ENCODE data around the gene AATK. TPM values are rescaled to one million over a fixed set of nuclear protein-coding genes. Genes with fewer than 3 reads are reported as not detected.

The AATK gene
- total and polyA plus RNA-seq, 10 donors, result 2.5 to 69.5 (median 20.1) TPM

- intact Hi-C loops (cut with DNase I; ENCODE audit: low total_unique reads), result no loop called here
- Histone ChIP-seq H3K27me3 (replicated peaks in 1 of 7) (peaks cover 0 to 29% (median 0%) of the 10 kb centered on the region in 7 donors), H3K27ac (no peak overlapping the region), H3K9me3 (no peaks in the 10 kb centered on the region), H3K4me3 (no peak overlapping the region), H3K36me3 (peaks cover 0 to 14% (median 1%) of the 10 kb centered on the region in 6 donors), H3K4me1 (peaks cover 0 to under 1% (median 0%) of the 10 kb centered on the region in 6 donors)
- DNase-seq, result no peak
- no peak for TF ChIP-seq POLR2AphosphoS5 (IDR thresholded peaks at IDR 0.05)
- no peak for TF ChIP-seq CTCF (IDR thresholded peaks at IDR 0.05 in 8 of 11, conservative IDR thresholded peaks at IDR 0.05 in 3 of 11)
- no peak for TF ChIP-seq POLR2A (IDR thresholded peaks at IDR 0.05)
- 45 to 50% (median 49%) methylated on average over 14 to 15 of the region's 15 CpGs for WGBS, 5 donors
Measured at GRCh38 chr17:81184555-81184954, 18.5 kb upstream of the AATK start.

- Histone ChIP-seq H3K36me3 (peaks cover 0 to 7% (median 0%) of the 10 kb centered on the region in 6 donors), H3K27ac (no peak overlapping the region), H3K4me3 (no peak overlapping the region), H3K4me1 (peaks cover 0 to 6% (median 0%) of the 10 kb centered on the region in 6 donors), H3K27me3 (replicated peaks in 1 of 7) (peaks cover 0 to 29% (median 0%) of the 10 kb centered on the region in 7 donors), H3K9me3 (no peaks in the 10 kb centered on the region)
- intact Hi-C loops (cut with DNase I; ENCODE audit: low total_unique reads), result no loop called here
- TF ChIP-seq POLR2AphosphoS5 (IDR thresholded peaks at IDR 0.05) (no peak), POLR2A (IDR thresholded peaks at IDR 0.05) (no peak), CTCF (IDR thresholded peaks at IDR 0.05 in 8 of 11, conservative IDR thresholded peaks at IDR 0.05 in 3 of 11) (no peak)
- no peak for DNase-seq
- WGBS, 5 donors, result 90 to 95% (median 93%) methylated on average over 8 to 11 of the region's 11 CpGs
Measured at GRCh38 chr17:81183807-81184206, 17.8 kb upstream of the AATK start.

DNA sequence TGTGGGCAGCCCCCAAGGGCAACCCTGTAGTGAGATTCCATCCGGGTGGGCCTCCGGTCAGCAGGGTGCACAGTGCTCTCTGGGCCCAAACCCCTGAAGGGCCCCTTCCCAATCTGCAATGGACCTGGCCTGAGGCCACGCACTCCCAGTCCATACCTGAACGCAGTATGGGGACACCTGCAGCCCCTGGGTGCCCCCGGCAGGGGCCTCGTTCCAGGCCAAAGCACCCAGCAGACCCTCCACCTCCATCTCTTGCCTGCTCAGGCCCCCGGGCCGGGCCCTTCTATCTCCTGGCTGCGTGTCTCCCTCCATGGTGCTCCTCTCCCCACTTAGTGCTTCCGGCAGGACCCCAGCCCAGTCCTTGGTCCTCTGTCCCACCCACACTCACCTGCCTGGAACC is 17.3 kb upstream of the AATK start:
- no peaks in the 10 kb centered on the region for H3K9me3 ChIP-seq
- no peak overlapping the region for H3K27ac ChIP-seq
- peaks cover 0 to 29% (median 0%) of the 10 kb centered on the region in 7 donors for H3K27me3 ChIP-seq (replicated peaks in 1 of 7)
- TF ChIP-seq POLR2AphosphoS5 (IDR thresholded peaks at IDR 0.05) (no peak), POLR2A (IDR thresholded peaks at IDR 0.05) (no peak), CTCF (IDR thresholded peaks at IDR 0.05 in 8 of 11, conservative IDR thresholded peaks at IDR 0.05 in 3 of 11) (no peak)
- H3K4me1 ChIP-seq, result peaks cover 0 to 6% (median 0%) of the 10 kb centered on the region in 6 donors
- intact Hi-C loops (cut with DNase I; ENCODE audit: low total_unique reads), result no loop called here
- H3K36me3 ChIP-seq, result peaks cover 0 to 2% (median 0%) of the 10 kb centered on the region in 6 donors
- H3K4me3 ChIP-seq, result no peak overlapping the region
- 85 to 93% (median 90%) methylated on average over 8 to 10 of the region's 10 CpGs for WGBS, 5 donors
- no peak for DNase-seq

DNA sequence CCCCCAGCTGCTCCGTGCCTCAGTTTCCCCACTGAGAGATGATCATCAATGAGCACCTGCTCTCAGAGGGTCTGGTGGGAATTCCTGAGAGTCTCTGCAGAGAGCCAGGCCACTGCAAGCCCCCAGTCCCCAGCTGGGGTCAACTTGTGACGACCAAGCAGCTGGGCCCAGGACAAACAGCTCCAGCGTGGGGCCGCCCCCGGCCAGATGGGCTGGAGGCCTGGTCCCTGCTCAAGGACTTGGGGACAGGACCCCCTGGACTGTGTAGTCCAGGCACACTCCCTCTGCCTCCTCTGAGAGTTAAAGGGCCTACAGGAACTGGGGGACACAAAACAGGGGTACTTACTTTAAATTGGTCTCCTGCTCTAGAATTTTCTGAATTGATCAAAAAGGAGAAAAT is 16.6 kb upstream of the AATK start:
- H3K36me3 ChIP-seq, result no peaks in the 10 kb centered on the region
- TF ChIP-seq POLR2A (IDR thresholded peaks at IDR 0.05) (no peak), POLR2AphosphoS5 (IDR thresholded peaks at IDR 0.05) (no peak), CTCF (IDR thresholded peaks at IDR 0.05 in 8 of 11, conservative IDR thresholded peaks at IDR 0.05 in 3 of 11) (no peak)
- H3K4me1 ChIP-seq, result peaks cover 0 to 6% (median 0%) of the 10 kb centered on the region in 6 donors
- 83 to 92% (median 90%) methylated on average over 5 of the region's 5 CpGs; no CpG with 5 or more reads in 1 of the 5 donors for WGBS, 5 donors
- no peak for DNase-seq
- peaks cover 0 to 29% (median 0%) of the 10 kb centered on the region in 7 donors for H3K27me3 ChIP-seq (replicated peaks in 1 of 7)
- intact Hi-C loops (cut with DNase I; ENCODE audit: low total_unique reads), result no loop called here
- H3K9me3 ChIP-seq, result no peaks in the 10 kb centered on the region
- no peak overlapping the region for H3K27ac ChIP-seq
- no peak overlapping the region for H3K4me3 ChIP-seq
